MM.1S (cell line): Measurements from ENCODE around the gene ITGB3.

ENCODE experiments used
- DNase-seq: peaks from one replicate; pipeline ENCODE4 v3.0.0-alpha.2; 2015
- H2AFZ ChIP-seq: fragments of 300-600 bp; sonication (generic); 2 replicates; pipeline ENCODE4 v1.6.0; 2016; ENCODE audit warnings: antibody characterized with exemption, low read length
- H3F3A ChIP-seq: fragments of 300-600 bp; sonication (generic); 2 replicates; pipeline ENCODE4 v1.6.1; 2016; ENCODE audit warnings: mild to moderate bottlenecking, antibody characterized with exemption, low read length, moderate library complexity, mixed read lengths; ENCODE audit not compliant: insufficient read depth
- H3K27ac ChIP-seq: fragments of 300-600 bp; sonication (generic); 2 replicates; pipeline ENCODE4 v1.5.1; 2016; ENCODE audit warnings: mild to moderate bottlenecking, low read length
- H3K27me3 ChIP-seq: fragments of 300-600 bp; sonication (generic); replicated peaks from 2 replicates; pipeline ENCODE4 v1.6.0; 2016; ENCODE audit warnings: low read length; ENCODE audit not compliant: insufficient read depth
- H3K36me3 ChIP-seq: fragments of 300-600 bp; sonication (generic); replicated peaks from 2 replicates; pipeline ENCODE4 v1.6.1; 2016; ENCODE audit warnings: mild to moderate bottlenecking, low read length, mixed read lengths; ENCODE audit not compliant: insufficient read depth
- H3K4me1 ChIP-seq: fragments of 300-600 bp; sonication (generic); 2 replicates; pipeline ENCODE4 v1.6.1; 2016; ENCODE audit warnings: low read length, mixed read lengths
- H3K4me2 ChIP-seq: fragments of 300-600 bp; sonication (generic); 2 replicates; pipeline ENCODE4 v1.6.0; 2016; ENCODE audit warnings: low read depth, low read length
- H3K4me3 ChIP-seq: fragments of 300-600 bp; sonication (generic); 2 replicates; pipeline ENCODE4 v1.5.1; 2016; ENCODE audit warnings: low read length, mixed read lengths
- H3K79me2 ChIP-seq: fragments of 300-600 bp; sonication (generic); 2 replicates; pipeline ENCODE4 v1.6.1; 2016; ENCODE audit warnings: mixed run types, low read length, mixed read lengths
- H3K9ac ChIP-seq: fragments of 300-600 bp; sonication (generic); 2 replicates; pipeline ENCODE4 v1.6.1; 2016; ENCODE audit warnings: low read length, mixed read lengths
- H3K9me2 ChIP-seq: fragments of 300-600 bp; sonication (generic); replicated peaks from 2 replicates; pipeline ENCODE4 v1.6.1; 2016; ENCODE audit warnings: mild to moderate bottlenecking, low read length, mixed read lengths; ENCODE audit not compliant: insufficient read depth
- H3K9me3 ChIP-seq: fragments of 300-600 bp; sonication (generic); replicated peaks from 2 replicates; pipeline ENCODE4 v1.6.1; 2016; ENCODE audit warnings: mild to moderate bottlenecking, low read length, mixed read lengths; ENCODE audit not compliant: insufficient read depth
- H4K20me1 ChIP-seq: fragments of 300-600 bp; sonication (generic); 2 replicates; pipeline ENCODE4 v1.6.1; 2016; ENCODE audit warnings: mild to moderate bottlenecking, low read length, moderate library complexity, mixed read lengths; ENCODE audit not compliant: insufficient read depth
- EZH2 ChIP-seq: fragments of 300-600 bp; sonication (generic); optimal IDR thresholded peaks from 2 replicates; pipeline ENCODE3; 2017; ENCODE audit warnings: low read depth, mild to moderate bottlenecking, antibody characterized with exemption, low read length, mixed read lengths
- EZH2phosphoT487 ChIP-seq: fragments of 300-600 bp; sonication (generic); IDR thresholded peaks from 2 replicates; pipeline ENCODE4 v1.6.1; 2018; ENCODE audit warnings: antibody characterized with exemption, low read length
- TF ChIP-seq, protein P1 (sequence below): fragments of 300-600 bp; sonication (generic); IDR thresholded peaks from 2 replicates; pipeline ENCODE4 v1.5.1; 2016; ENCODE audit warnings: antibody characterized with exemption, low read length, mixed read lengths

Gene ITGB3

DNA sequence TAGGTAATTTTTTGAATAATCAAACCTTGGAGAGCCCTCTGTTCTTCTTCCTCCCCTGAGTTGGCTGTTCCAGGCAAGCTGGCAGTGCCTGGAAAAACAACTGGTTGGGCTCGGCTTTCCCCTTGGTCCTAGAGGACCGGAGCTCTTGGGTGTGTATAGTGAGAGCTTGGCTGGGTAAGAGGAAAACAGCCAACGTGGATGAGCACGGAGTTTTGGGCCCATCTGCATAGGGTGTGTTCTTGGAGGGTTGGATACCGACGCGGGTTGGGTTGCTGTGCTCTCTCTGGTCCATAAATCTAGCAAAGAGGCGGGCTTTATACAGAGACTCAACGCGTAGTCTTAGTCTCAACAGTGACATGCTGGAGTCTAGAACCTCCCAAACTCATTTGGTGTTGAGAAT is 23.2 kb downstream of the ITGB3 start:
- no peak for DNase-seq
- no peak overlapping the region for H2AFZ ChIP-seq
- no peaks in the 10 kb centered on the region for H4K20me1 ChIP-seq
- no peak overlapping the region for H3K4me3 ChIP-seq
- no peak overlapping the region for H3K4me2 ChIP-seq
- TF ChIP-seq, protein P1, sequence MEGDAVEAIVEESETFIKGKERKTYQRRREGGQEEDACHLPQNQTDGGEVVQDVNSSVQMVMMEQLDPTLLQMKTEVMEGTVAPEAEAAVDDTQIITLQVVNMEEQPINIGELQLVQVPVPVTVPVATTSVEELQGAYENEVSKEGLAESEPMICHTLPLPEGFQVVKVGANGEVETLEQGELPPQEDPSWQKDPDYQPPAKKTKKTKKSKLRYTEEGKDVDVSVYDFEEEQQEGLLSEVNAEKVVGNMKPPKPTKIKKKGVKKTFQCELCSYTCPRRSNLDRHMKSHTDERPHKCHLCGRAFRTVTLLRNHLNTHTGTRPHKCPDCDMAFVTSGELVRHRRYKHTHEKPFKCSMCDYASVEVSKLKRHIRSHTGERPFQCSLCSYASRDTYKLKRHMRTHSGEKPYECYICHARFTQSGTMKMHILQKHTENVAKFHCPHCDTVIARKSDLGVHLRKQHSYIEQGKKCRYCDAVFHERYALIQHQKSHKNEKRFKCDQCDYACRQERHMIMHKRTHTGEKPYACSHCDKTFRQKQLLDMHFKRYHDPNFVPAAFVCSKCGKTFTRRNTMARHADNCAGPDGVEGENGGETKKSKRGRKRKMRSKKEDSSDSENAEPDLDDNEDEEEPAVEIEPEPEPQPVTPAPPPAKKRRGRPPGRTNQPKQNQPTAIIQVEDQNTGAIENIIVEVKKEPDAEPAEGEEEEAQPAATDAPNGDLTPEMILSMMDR: no peak
- TF ChIP-seq EZH2phosphoT487 (no peak), EZH2 (no peak)
- H3K4me1 ChIP-seq: peaks cover 28% of the 10 kb centered on the region
- no peaks in the 10 kb centered on the region for H3K36me3 ChIP-seq
- no peak overlapping the region for H3K27ac ChIP-seq
- H3K9me2 ChIP-seq: no peaks in the 10 kb centered on the region
- no peak overlapping the region for H3K9ac ChIP-seq
- H3F3A ChIP-seq: peaks cover 13% of the 10 kb centered on the region
- no peaks in the 10 kb centered on the region for H3K79me2 ChIP-seq
- no peaks in the 10 kb centered on the region for H3K27me3 ChIP-seq
- H3K9me3 ChIP-seq: no peaks in the 10 kb centered on the region

DNA sequence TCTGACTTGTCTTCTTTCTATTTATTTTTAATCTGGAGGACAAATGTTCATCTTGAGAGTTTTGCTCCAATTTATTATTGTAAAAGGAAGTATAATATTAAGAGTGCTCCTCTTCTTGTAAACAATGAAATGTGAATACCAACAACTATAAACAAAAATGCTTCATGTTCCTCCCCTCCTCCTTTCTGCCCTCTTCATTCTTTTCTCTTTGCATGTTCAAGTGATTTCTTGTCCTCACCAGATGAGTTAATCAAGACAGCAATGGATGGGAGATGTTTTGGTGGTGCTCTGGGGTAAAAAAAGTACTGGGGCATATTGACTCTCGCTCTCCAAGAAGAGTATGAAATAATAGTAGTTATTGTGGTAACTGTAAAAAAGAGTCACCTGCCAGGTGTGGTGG is 24.3 kb downstream of the ITGB3 start:
- Histone ChIP-seq H3K9me3 (no peaks in the 10 kb centered on the region), H3K27me3 (no peaks in the 10 kb centered on the region), H3K4me2 (no peak overlapping the region), H2AFZ (no peak overlapping the region), H3F3A (peaks cover 13% of the 10 kb centered on the region), H3K9me2 (no peaks in the 10 kb centered on the region), H3K9ac (no peak overlapping the region), H3K36me3 (no peaks in the 10 kb centered on the region), H4K20me1 (no peaks in the 10 kb centered on the region), H3K4me3 (no peak overlapping the region), H3K4me1 (peaks cover 28% of the 10 kb centered on the region), H3K79me2 (no peaks in the 10 kb centered on the region), H3K27ac (no peak overlapping the region)
- TF ChIP-seq, protein P1: no peak
- TF ChIP-seq EZH2phosphoT487 (no peak), EZH2 (no peak)
- DNase-seq: no peak

DNA sequence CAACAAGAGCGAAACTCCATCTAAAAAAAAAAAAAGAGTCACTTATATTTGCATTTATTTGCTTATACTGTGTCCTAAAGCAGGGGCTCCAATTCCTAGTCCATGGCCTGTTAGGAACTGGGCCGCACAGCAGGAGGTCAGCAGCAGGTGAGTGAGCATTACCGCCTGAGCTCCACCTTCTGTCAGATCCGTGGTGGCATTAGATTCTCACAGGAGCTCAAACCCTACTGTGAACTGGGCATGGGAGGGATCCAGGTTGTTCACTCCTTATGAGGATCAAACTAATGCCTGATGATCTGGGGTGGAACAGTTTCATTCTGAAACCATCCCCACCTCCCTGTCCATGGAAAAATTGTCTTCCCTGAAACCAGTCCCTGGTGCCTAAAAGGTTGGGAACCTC is 24.9 kb downstream of the ITGB3 start:
- Histone ChIP-seq H3K9me3 (no peaks in the 10 kb centered on the region), H3K36me3 (no peaks in the 10 kb centered on the region), H3K79me2 (no peaks in the 10 kb centered on the region), H3K9me2 (no peaks in the 10 kb centered on the region), H2AFZ (peak overlapping the region; percentile 40), H3K27me3 (no peaks in the 10 kb centered on the region), H4K20me1 (no peaks in the 10 kb centered on the region), H3K27ac (peak overlapping the region; percentile 77), H3F3A (peaks cover 13% of the 10 kb centered on the region), H3K4me1 (peaks cover 22% of the 10 kb centered on the region), H3K4me3 (peak overlapping the region; percentile 36), H3K9ac (peak overlapping the region; percentile 48; the same call in 1 of the 2 replicates), H3K4me2 (peak overlapping the region; percentile 67)
- no peak for TF ChIP-seq EZH2phosphoT487
- TF ChIP-seq, protein P1: no peak
- no peak for TF ChIP-seq EZH2
- DNase-seq: peak; percentile 16
